H1 (cell line): ENCODE measurements around the gene PRDM5. TPM values are rescaled to one million over a fixed set of nuclear protein-coding genes. Genes with fewer than 3 reads are reported as not detected.

ENCODE experiments used
- CBX5 ChIP-seq: fragments of 300-800, 300-1000 bp; sonication (generic); IDR thresholded peaks from 2 replicates; pipeline ENCODE4 v1.7.1; 2016; ENCODE audit warnings: antibody characterized with exemption, low read length, low read depth
- CEBPB ChIP-seq: IDR thresholded peaks from 2 replicates; pipeline ENCODE4 v1.6.1; 2012; ENCODE audit warnings: low read depth, low read length
- CHD7 ChIP-seq: fragments of 300-600 bp; sonication (generic); IDR thresholded peaks from 2 replicates; pipeline ENCODE4 v1.7.1; 2012; ENCODE audit warnings: low read length, moderate library complexity, mild to moderate bottlenecking, inconsistent platforms; ENCODE audit not compliant: insufficient replicate concordance
- EGR1 ChIP-seq: IDR thresholded peaks from 2 replicates; pipeline ENCODE4 v1.6.1; 2011; ENCODE audit warnings: low read depth, low read length, borderline replicate concordance
- EZH2 ChIP-seq: fragments of 200-600 bp; sonication (generic); IDR thresholded peaks from 2 replicates; pipeline ENCODE4 v1.7.1; 2012; ENCODE audit warnings: low read depth, mild to moderate bottlenecking, moderate library complexity, low read length, inconsistent platforms; ENCODE audit not compliant: severe bottlenecking
- GTF2F1 ChIP-seq: IDR thresholded peaks from 2 replicates; pipeline ENCODE4 v1.6.1; 2012; ENCODE audit warnings: low read depth, low read length, improper control_type of control experiment, borderline replicate concordance
- HDAC6 ChIP-seq: IDR thresholded peaks from one replicate; pipeline ENCODE4 v1.7.1; 2012; ENCODE audit warnings: low read depth, mild to moderate bottlenecking, inconsistent platforms, low read length, moderate library complexity
- JUND ChIP-seq: IDR thresholded peaks from 2 replicates; pipeline ENCODE4 v1.6.1; 2011; ENCODE audit warnings: mild to moderate bottlenecking, improper control_type of control experiment, low read length
- RFX5 ChIP-seq: IDR thresholded peaks from 2 replicates; pipeline ENCODE4 v1.6.1; 2011; ENCODE audit warnings: low read depth, low read length, improper control_type of control experiment, borderline replicate concordance
- SRF ChIP-seq: IDR thresholded peaks from 2 replicates; pipeline ENCODE4 v1.6.1; 2011; ENCODE audit warnings: mild to moderate bottlenecking, low read depth, low read length, moderate library complexity
- polyA plus RNA-seq, 7 experiments: library from polyadenylated mRNA; depleted of rRNA in 3 of 7; stranded (reverse) in 5 of 7; unstranded in 2 of 7; fragments of >200 nt in 5 of 7; fragments of 200-250 nt in 2 of 7; gene quantifications; 1 replicate in 5 of 7; 2 replicates in 1 of 7; 4 replicates in 1 of 7; pipeline versions ENCODE4 v1.2.1 to v1.2.3, GENCODE V29; 2011 to 2013; ENCODE audit warnings: missing spikeins in 2 of 7, mixed read lengths in 2 of 7
- total RNA-seq: library from RNA; stranded (reverse); fragmentation: NEBNext Ultra II Directional; extraction: Animal tissue kit (Norgen Biotek cat#: 25700); gene quantifications from 2 replicates; pipeline ENCODE4 v1.2.1, GENCODE V29; 2021
- TF ChIP-seq, protein P1 (sequence below): IDR thresholded peaks from 2 replicates; pipeline ENCODE4 v1.6.1; 2012; ENCODE audit warnings: inconsistent platforms

Gene PRDM5
- total and polyA plus RNA-seq, 2 of the 8 experiments (the other 6 are each of a cell fraction or from before 2014, with no cell fraction given) = 8.2 to 23.4 TPM

DNA sequence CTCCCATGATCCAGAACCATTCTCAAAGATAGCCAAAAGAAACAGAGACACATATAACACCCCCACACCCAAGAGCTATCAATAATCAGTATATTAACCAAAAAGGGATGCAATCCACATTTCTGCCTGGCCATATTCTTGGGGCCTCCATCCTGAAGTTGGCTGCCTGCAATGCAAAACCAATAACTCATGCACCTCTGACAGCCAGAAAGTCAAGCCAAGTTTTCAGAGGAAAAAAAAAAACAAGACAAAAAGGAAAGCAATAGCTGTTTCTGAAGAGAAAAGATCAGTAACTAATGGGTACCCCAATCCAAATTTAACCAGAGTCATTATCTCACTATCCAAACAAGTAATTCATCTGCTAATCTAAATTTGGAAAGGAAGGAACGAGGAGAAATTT, 7.3 kb upstream of the PRDM5 start (continued):
- TF ChIP-seq CHD7 (no peak), EGR1 (no peak), HDAC6 (no peak), RFX5 (no peak), GTF2F1 (no peak), CEBPB (no peak), SRF (no peak), JUND (no peak), EZH2 (no peak), CBX5 (no peak)
- TF ChIP-seq, protein P1, sequence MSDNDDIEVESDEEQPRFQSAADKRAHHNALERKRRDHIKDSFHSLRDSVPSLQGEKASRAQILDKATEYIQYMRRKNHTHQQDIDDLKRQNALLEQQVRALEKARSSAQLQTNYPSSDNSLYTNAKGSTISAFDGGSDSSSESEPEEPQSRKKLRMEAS = no peak
- TF ChIP-seq, all 59 proteins: peak for 0
